Measurements from ENCODE around the gene TRAF2.

GRCh38 chr9:136942881-136943230 is 56.5 kb downstream of the TRAF2 start:
- TF ChIP-seq CTCF (IDR thresholded peaks at IDR 0.05): no peak
- TF ChIP-seq POLR2A (IDR thresholded peaks at IDR 0.05): no peak
- no peak for TF ChIP-seq POLR2AphosphoS5 (IDR thresholded peaks at IDR 0.05)
- no peak for TF ChIP-seq EP300 (IDR thresholded peaks at IDR 0.05)
